Gastroesophageal sphincter (tissue), 4 donors: Measurements from ENCODE around the gene ANAPC2. TPM values are rescaled to one million over a fixed set of nuclear protein-coding genes. Genes with fewer than 3 reads are reported as not detected.

ENCODE experiments used
- ATAC-seq: fragments of 150-250 bp; one replicate; pipeline ENCODE4 v1.9.1; 2016; ENCODE audit warnings: mild to moderate bottlenecking, moderate library complexity
- H3K27ac ChIP-seq, 4 donors: fragments of 200-600 bp; sonication (generic) in 3 of 4; 1 replicate in 3 of 4; 2 replicates in 1 of 4; pipeline ENCODE4 v1.5.1; 2016 to 2019
- H3K27me3 ChIP-seq: fragments of 200-600 bp; sonication (generic); one replicate; pipeline ENCODE4 v1.5.1; 2019
- H3K36me3 ChIP-seq, 2 donors: fragments of 200-600 bp; sonication (generic); one replicate each; pipeline ENCODE4 v1.5.1; 2019; ENCODE audit warnings: control low read depth in 1 of 2
- H3K4me1 ChIP-seq, 3 donors: fragments of 200-600 bp; sonication (generic); 1 replicate in 2 of 3; 2 replicates in 1 of 3; pipeline ENCODE4 v1.5.1; 2016 to 2019; ENCODE audit warnings: control low read depth in 2 of 3
- H3K4me3 ChIP-seq, 2 donors: fragments of 200-600 bp; sonication (generic); one replicate each; pipeline ENCODE4 v1.5.1; 2019; ENCODE audit warnings: mild to moderate bottlenecking in 1 of 2, moderate library complexity in 1 of 2
- H3K9me3 ChIP-seq, 3 donors: fragments of 200-600 bp; sonication (generic); one replicate each; pipeline ENCODE4 v1.5.1; 2017 to 2019; ENCODE audit warnings: control low read depth in 2 of 3
- CTCF ChIP-seq, 4 experiments: fragments of 200-600 bp in 2 of 4; fragments of 450-650 bp in 2 of 4; sonication (generic) in 1 of 4; IDR thresholded peaks; one replicate each; pipeline ENCODE4 v1.5.1; 2017 to 2019; ENCODE audit warnings: antibody characterized with exemption in 4 of 4, mild to moderate bottlenecking in 2 of 4, moderate library complexity in 2 of 4
- EP300 ChIP-seq: sonication (generic); formaldehyde crosslinking; IDR thresholded peaks from one replicate; pipeline ENCODE4 v1.6.1; 2017; ENCODE audit warnings: antibody characterized with exemption, mild to moderate bottlenecking
- POLR2A ChIP-seq, 2 donors: fragments of 450-650 bp; IDR thresholded peaks; one replicate each; pipeline ENCODE4 v1.6.1; 2017; ENCODE audit warnings: antibody characterized with exemption in 2 of 2, mild to moderate bottlenecking in 2 of 2, moderate library complexity in 1 of 2
- POLR2AphosphoS5 ChIP-seq: sonication (generic); formaldehyde crosslinking; IDR thresholded peaks from one replicate; pipeline ENCODE4 v1.6.1; 2017; ENCODE audit warnings: antibody characterized with exemption
- WGBS, 2 donors: methylation state at CpG; one replicate each; pipeline ENCODE4 v1.1.5; 2018; ENCODE audit warnings: low coverage in 1 of 2; 5-methylcytosine and 5-hydroxymethylcytosine counted together
- total RNA-seq, 4 donors: library from RNA; depleted of rRNA; stranded (reverse); fragments of >200 nt; gene quantifications; one replicate each; pipeline ENCODE4 v1.1.0, GENCODE V29; 2016

ANAPC2 gene
- total RNA-seq, 4 donors from 2014 or later = 11.9 to 32.1 (median 23.7) TPM

GRCh38 chr9:137183980-137184595, 4.3 kb downstream of the ANAPC2 start:
- peaks cover 0 to 39% (median 22%) of the 10 kb centered on the region in 3 donors for H3K4me1 ChIP-seq
- no peaks in the 10 kb centered on the region for H3K9me3 ChIP-seq
- H3K4me3 ChIP-seq = no peak overlapping the region
- WGBS, 2 donors = 86% methylated on average over 20 of the region's 27 CpGs; no CpG with 5 or more reads in 1 of the 2 donors
- no peak for ATAC-seq
- peaks cover 0 to 75% of the 10 kb centered on the region in 2 donors for H3K36me3 ChIP-seq
- no peak for TF ChIP-seq POLR2AphosphoS5
- TF ChIP-seq EP300 = no peak
- TF ChIP-seq POLR2A (IDR thresholded peaks at IDR 0.05) = no peak
- no peak overlapping the region for H3K27ac ChIP-seq
- H3K27me3 ChIP-seq = no peaks in the 10 kb centered on the region

GRCh38 chr9:137182836-137183235, 5.5 kb downstream of the ANAPC2 start:
- Histone ChIP-seq H3K9me3 (no peaks in the 10 kb centered on the region), H3K36me3 (peaks cover 0 to 88% of the 10 kb centered on the region in 2 donors), H3K4me3 (no peak overlapping the region), H3K4me1 (peaks cover 0 to 33% (median 21%) of the 10 kb centered on the region in 3 donors), H3K27ac (no peak overlapping the region), H3K27me3 (no peaks in the 10 kb centered on the region)
- no peak for ATAC-seq
- 96% methylated on average over 4 of the region's 17 CpGs; no CpG with 5 or more reads in 1 of the 2 donors for WGBS, 2 donors
- no peak for TF ChIP-seq CTCF (IDR thresholded peaks at IDR 0.05)
- no peak for TF ChIP-seq POLR2A (IDR thresholded peaks at IDR 0.05)
- TF ChIP-seq POLR2AphosphoS5 = no peak
- TF ChIP-seq EP300 = no peak

- TF ChIP-seq CTCF (IDR thresholded peaks at IDR 0.05) = no peak
- no peak for TF ChIP-seq POLR2A (IDR thresholded peaks at IDR 0.05)
- TF ChIP-seq EP300 = no peak
- TF ChIP-seq POLR2AphosphoS5 = no peak
- no peak overlapping the region for H3K4me3 ChIP-seq
- peaks cover 0 to 21% (median 10%) of the 10 kb centered on the region in 3 donors for H3K4me1 ChIP-seq
- 96% methylated on average over 9 of the region's 22 CpGs; no CpG with 5 or more reads in 1 of the 2 donors for WGBS, 2 donors
- peaks cover 0 to 99% of the 10 kb centered on the region in 2 donors for H3K36me3 ChIP-seq
- ATAC-seq = no peak
- H3K27ac ChIP-seq = no peak overlapping the region
- no peaks in the 10 kb centered on the region for H3K27me3 ChIP-seq
- H3K9me3 ChIP-seq = no peaks in the 10 kb centered on the region
These were observed 6.7 kb downstream of the ANAPC2 start for GRCh38 chr9:137181680-137182079.

GRCh38 chr9:137180491-137180890, 7.9 kb downstream of the ANAPC2 start:
- peaks cover 0 to 9% (median 0%) of the 10 kb centered on the region in 3 donors for H3K4me1 ChIP-seq
- H3K27ac ChIP-seq = no peak overlapping the region
- H3K9me3 ChIP-seq = no peaks in the 10 kb centered on the region
- no peak for TF ChIP-seq CTCF (IDR thresholded peaks at IDR 0.05)
- no peak for TF ChIP-seq EP300
- ATAC-seq = no peak
- H3K27me3 ChIP-seq = no peaks in the 10 kb centered on the region
- H3K4me3 ChIP-seq = no peak overlapping the region
- WGBS, 2 donors = no CpG with 5 or more reads among the region's 20 CpGs
- peaks cover 0 to 88% of the 10 kb centered on the region in 2 donors for H3K36me3 ChIP-seq

- Histone ChIP-seq H3K27me3 (no peaks in the 10 kb centered on the region), H3K36me3 (peaks cover 0 to 81% of the 10 kb centered on the region in 2 donors), H3K27ac (no peak overlapping the region), H3K4me3 (no peak overlapping the region), H3K9me3 (no peaks in the 10 kb centered on the region), H3K4me1 (peaks cover 0 to 8% (median 0%) of the 10 kb centered on the region in 3 donors)
- ATAC-seq = no peak
- WGBS, 2 donors = no CpG with 5 or more reads among the region's 17 CpGs
- TF ChIP-seq EP300 = no peak
These were observed 8.6 kb downstream of the ANAPC2 start for GRCh38 chr9:137179761-137180160.

GRCh38 chr9:137178939-137179630, 9.3 kb downstream of the ANAPC2 start:
- H3K36me3 ChIP-seq = peaks cover 0 to 74% of the 10 kb centered on the region in 2 donors

More at GRCh38 chr9:137178939-137179630, 9.3 kb downstream of the ANAPC2 start:
- Histone ChIP-seq H3K4me3 (no peak overlapping the region), H3K4me1 (peaks cover 0 to 7% (median 0%) of the 10 kb centered on the region in 3 donors), H3K27me3 (peaks cover 5% of the 10 kb centered on the region), H3K9me3 (no peaks in the 10 kb centered on the region), H3K27ac (no peak overlapping the region)
- WGBS, 2 donors = 81% methylated on average over 6 of the region's 19 CpGs; no CpG with 5 or more reads in 1 of the 2 donors
- ATAC-seq = no peak
- TF ChIP-seq POLR2A (IDR thresholded peaks at IDR 0.05) (no peak), CTCF (IDR thresholded peaks at IDR 0.05) (no peak), POLR2AphosphoS5 (no peak)
